Liver (tissue), 3 donors: ENCODE results near the gene FICD.

ENCODE experiments used
- SP1 ChIP-seq: IDR thresholded peaks from 2 replicates; pipeline ENCODE4 v1.6.1; 2018; ENCODE audit warnings: antibody characterized with exemption, mild to moderate bottlenecking
- TF ChIP-seq, protein P1 (sequence below): fragments of 150-350 bp; IDR thresholded peaks from 2 replicates; pipeline ENCODE4 v1.5.1; 2017; ENCODE audit warnings: improper control_type of control experiment, low read depth, low read length; ENCODE audit not compliant: missing input control
- TF ChIP-seq, protein P2 (sequence below): IDR thresholded peaks from 2 replicates; pipeline ENCODE4 v1.6.1; 2016; ENCODE audit warnings: antibody characterized with exemption
- donor health status: healthy.
- donor health status: healthy.

DNA sequence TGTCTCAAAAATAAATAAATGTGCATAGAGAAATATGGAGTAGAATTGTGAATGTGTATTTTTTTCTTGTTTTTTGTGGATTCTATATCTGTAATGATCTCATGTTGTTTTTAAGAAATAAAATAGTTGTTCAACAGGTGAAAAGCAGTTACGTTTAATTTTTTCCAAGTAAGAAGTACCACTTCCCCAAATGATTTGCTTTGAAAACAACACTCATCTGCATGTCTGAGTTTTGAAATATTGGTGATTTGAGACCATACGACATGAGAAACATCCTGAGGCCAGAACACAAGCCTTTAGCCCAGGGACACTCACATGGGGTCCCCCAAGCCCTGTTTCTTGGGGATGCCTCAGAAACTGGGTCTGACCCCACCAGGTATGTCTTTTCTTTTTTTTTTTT is 4.2 kb upstream of the FICD start:
- TF ChIP-seq SP1, result no peak
- TF ChIP-seq, protein P1, sequence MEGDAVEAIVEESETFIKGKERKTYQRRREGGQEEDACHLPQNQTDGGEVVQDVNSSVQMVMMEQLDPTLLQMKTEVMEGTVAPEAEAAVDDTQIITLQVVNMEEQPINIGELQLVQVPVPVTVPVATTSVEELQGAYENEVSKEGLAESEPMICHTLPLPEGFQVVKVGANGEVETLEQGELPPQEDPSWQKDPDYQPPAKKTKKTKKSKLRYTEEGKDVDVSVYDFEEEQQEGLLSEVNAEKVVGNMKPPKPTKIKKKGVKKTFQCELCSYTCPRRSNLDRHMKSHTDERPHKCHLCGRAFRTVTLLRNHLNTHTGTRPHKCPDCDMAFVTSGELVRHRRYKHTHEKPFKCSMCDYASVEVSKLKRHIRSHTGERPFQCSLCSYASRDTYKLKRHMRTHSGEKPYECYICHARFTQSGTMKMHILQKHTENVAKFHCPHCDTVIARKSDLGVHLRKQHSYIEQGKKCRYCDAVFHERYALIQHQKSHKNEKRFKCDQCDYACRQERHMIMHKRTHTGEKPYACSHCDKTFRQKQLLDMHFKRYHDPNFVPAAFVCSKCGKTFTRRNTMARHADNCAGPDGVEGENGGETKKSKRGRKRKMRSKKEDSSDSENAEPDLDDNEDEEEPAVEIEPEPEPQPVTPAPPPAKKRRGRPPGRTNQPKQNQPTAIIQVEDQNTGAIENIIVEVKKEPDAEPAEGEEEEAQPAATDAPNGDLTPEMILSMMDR, result no peak
- TF ChIP-seq, protein P2, sequence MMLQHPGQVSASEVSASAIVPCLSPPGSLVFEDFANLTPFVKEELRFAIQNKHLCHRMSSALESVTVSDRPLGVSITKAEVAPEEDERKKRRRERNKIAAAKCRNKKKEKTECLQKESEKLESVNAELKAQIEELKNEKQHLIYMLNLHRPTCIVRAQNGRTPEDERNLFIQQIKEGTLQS, result no peak
